ENCODE results near the gene SP4. TPM values are rescaled to one million over a fixed set of nuclear protein-coding genes. Genes with fewer than 3 reads are reported as not detected.

Gene SP4
- total RNA-seq, 4 donors from 2014 or later = 6.4 to 21.2 (median 15.3) TPM

GRCh38 chr7:21547501-21547900, 119.6 kb downstream of the SP4 start:
- Histone ChIP-seq H3K9me3 (no peaks in the 10 kb centered on the region), H3K36me3 (no peaks in the 10 kb centered on the region), H3K4me1 (no peaks in the 10 kb centered on the region), H3K27ac (no peak overlapping the region), H3K4me3 (no peak overlapping the region), H3K27me3 (peaks cover 0 to 4% of the 10 kb centered on the region in 2 donors)
- no peak for DNase-seq
- no peak for TF ChIP-seq POLR2A (IDR thresholded peaks at IDR 0.05)
- TF ChIP-seq, protein P1, sequence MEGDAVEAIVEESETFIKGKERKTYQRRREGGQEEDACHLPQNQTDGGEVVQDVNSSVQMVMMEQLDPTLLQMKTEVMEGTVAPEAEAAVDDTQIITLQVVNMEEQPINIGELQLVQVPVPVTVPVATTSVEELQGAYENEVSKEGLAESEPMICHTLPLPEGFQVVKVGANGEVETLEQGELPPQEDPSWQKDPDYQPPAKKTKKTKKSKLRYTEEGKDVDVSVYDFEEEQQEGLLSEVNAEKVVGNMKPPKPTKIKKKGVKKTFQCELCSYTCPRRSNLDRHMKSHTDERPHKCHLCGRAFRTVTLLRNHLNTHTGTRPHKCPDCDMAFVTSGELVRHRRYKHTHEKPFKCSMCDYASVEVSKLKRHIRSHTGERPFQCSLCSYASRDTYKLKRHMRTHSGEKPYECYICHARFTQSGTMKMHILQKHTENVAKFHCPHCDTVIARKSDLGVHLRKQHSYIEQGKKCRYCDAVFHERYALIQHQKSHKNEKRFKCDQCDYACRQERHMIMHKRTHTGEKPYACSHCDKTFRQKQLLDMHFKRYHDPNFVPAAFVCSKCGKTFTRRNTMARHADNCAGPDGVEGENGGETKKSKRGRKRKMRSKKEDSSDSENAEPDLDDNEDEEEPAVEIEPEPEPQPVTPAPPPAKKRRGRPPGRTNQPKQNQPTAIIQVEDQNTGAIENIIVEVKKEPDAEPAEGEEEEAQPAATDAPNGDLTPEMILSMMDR (IDR thresholded peaks at IDR 0.05) = no peak
- intact Hi-C loops (cut with DNase I; ENCODE audit: low total_unique reads) = no loop called here

- intact Hi-C loops (cut with DNase I; ENCODE audit: low total_unique reads) = no loop called here
- Histone ChIP-seq H3K36me3 (no peaks in the 10 kb centered on the region), H3K9me3 (no peaks in the 10 kb centered on the region), H3K27me3 (no peaks in the 10 kb centered on the region), H3K4me3 (no peak overlapping the region), H3K4me1 (no peaks in the 10 kb centered on the region), H3K27ac (no peak overlapping the region)
- TF ChIP-seq, protein P1 (IDR thresholded peaks at IDR 0.05) = no peak
- no peak for DNase-seq
Observed at GRCh38 chr7:21548491-21548890, 120.6 kb downstream of the SP4 start.

DNA sequence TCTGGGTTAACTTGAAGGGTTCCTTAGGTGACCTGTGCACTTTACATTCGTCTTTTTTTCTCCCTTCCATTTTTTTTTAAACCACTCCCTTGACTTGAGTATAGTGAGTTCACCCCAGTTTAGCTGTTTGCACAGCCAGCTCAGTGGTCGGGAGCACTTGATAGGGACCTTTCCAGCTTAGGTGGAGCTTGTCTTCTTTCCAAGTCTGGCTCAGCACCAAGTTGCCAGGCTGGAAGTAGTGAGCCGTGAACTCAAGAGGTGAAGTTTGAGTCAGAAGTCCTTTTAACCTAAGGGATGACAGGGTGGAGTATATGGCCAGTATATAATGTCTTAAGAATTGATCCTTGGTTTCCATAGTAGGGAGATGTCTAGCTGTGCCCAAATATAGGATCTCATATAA, 122.2 kb downstream of the SP4 start:
- H3K4me1 ChIP-seq = no peaks in the 10 kb centered on the region
- H3K9me3 ChIP-seq = no peaks in the 10 kb centered on the region

GRCh38 chr7:21550821-21551531, 123.1 kb downstream of the SP4 start:
- Histone ChIP-seq H3K27me3 (no peaks in the 10 kb centered on the region), H3K36me3 (no peaks in the 10 kb centered on the region), H3K4me1 (no peaks in the 10 kb centered on the region), H3K27ac (no peak overlapping the region), H3K9me3 (no peaks in the 10 kb centered on the region), H3K4me3 (no peak overlapping the region)
- TF ChIP-seq, protein P1 (IDR thresholded peaks at IDR 0.05) = no peak
- DNase-seq = no peak
- intact Hi-C loops (cut with DNase I; ENCODE audit: low total_unique reads) = no loop called here

More for the DNA sequence above, 122.2 kb downstream of the SP4 start:
- intact Hi-C loops (cut with DNase I; ENCODE audit: low total_unique reads) = no loop called here
- H3K27ac ChIP-seq = no peak overlapping the region
- H3K27me3 ChIP-seq = no peaks in the 10 kb centered on the region
- H3K4me3 ChIP-seq = no peak overlapping the region
- no peak for TF ChIP-seq POLR2A (IDR thresholded peaks at IDR 0.05)
- TF ChIP-seq, protein P1 (IDR thresholded peaks at IDR 0.05) = no peak
- no peak for DNase-seq
- H3K36me3 ChIP-seq = no peaks in the 10 kb centered on the region

GRCh38 chr7:21562385-21562784, 134.5 kb downstream of the SP4 start:
- Histone ChIP-seq H3K9me3 (no peaks in the 10 kb centered on the region), H3K27ac (no peak overlapping the region), H3K4me1 (no peaks in the 10 kb centered on the region), H3K4me3 (no peak overlapping the region), H3K27me3 (no peaks in the 10 kb centered on the region), H3K36me3 (peaks cover 0 to 3% of the 10 kb centered on the region in 2 donors)
- intact Hi-C loops (cut with DNase I; ENCODE audit: low total_unique reads) = no loop called here
- TF ChIP-seq, protein P1 (IDR thresholded peaks at IDR 0.05) = no peak
- no peak for TF ChIP-seq POLR2A (IDR thresholded peaks at IDR 0.05)
- DNase-seq = no peak

MicroRNAs within 50 kb of the gene (microRNA counts, 767-probe panel; counts per million panel counts)
- 0 counts per million in 2 donors for microRNA hsa-miR-1183

Small RNAs within 50 kb of the gene (microRNA-seq; reads per million reads assigned to microRNA genes)
- gene MIR1183 (ENCODE audit: borderline microRNAs expressed, borderline replicate concordance) = not detected

Small RNAs within 50 kb of the gene (small RNA-seq; reads per million reads assigned to genes)
- gene MIR1183 (not detected), gene RNU1-15P (not detected)

Other genes starting within 250 kb of the SP4 start
- gene DNAH11, start 115.0 kb downstream of the SP4 start, total RNA-seq = 1 to 10 TPM in 2 of 4 donors, under 1 TPM in 2; 0.26 to 6.8 (median 1.5) TPM

All from uterus (tissue), 4 donors.